ENCODE data around the gene ASCL2. TPM values are rescaled to one million over a fixed set of nuclear protein-coding genes. Genes with fewer than 3 reads are reported as not detected.

Gene ASCL2
- total RNA-seq, 1 experiment from 2014 or later = not detected

GRCh38 chr11:2266586-2267305 is 3.6 kb downstream of the ASCL2 start:
- H3K27me3 ChIP-seq (ENCODE audit: low read length) = no peaks in the 10 kb centered on the region
- no peak overlapping the region for H3K4me2 ChIP-seq (ENCODE audit: low read depth, low read length, poor library complexity, severe bottlenecking)
- H2AFZ ChIP-seq (ENCODE audit: low read length) = no peak overlapping the region
- no peaks in the 10 kb centered on the region for H4K20me1 ChIP-seq (ENCODE audit: insufficient read depth, low read depth, low read length)
- DNase-seq = no peak
- H3K9ac ChIP-seq (ENCODE audit: low read length) = no peak overlapping the region
- no peaks in the 10 kb centered on the region for H3K36me3 ChIP-seq (ENCODE audit: insufficient read depth, low read length)
- no peak overlapping the region for H3K27ac ChIP-seq (ENCODE audit: low read length)
- H3K4me3 ChIP-seq (ENCODE audit: low read length) = no peak overlapping the region
- no peaks in the 10 kb centered on the region for H3K9me2 ChIP-seq (replicated peaks; ENCODE audit: insufficient read depth, low read length)
- peaks cover 11% of the 10 kb centered on the region for H3K4me1 ChIP-seq (ENCODE audit: low read length)
- H3K79me2 ChIP-seq (ENCODE audit: low read length) = no peaks in the 10 kb centered on the region
- H3K9me3 ChIP-seq (ENCODE audit: low read length) = no peaks in the 10 kb centered on the region

- Histone ChIP-seq H3K27ac (ENCODE audit: low read length) (no peak overlapping the region), H3K9me3 (ENCODE audit: low read length) (no peaks in the 10 kb centered on the region), H3K9ac (ENCODE audit: low read length) (no peak overlapping the region), H3K36me3 (ENCODE audit: insufficient read depth, low read length) (no peaks in the 10 kb centered on the region), H2AFZ (ENCODE audit: low read length) (no peak overlapping the region), H3K27me3 (ENCODE audit: low read length) (no peaks in the 10 kb centered on the region), H3K79me2 (ENCODE audit: low read length) (no peaks in the 10 kb centered on the region), H3K9me2 (replicated peaks; ENCODE audit: insufficient read depth, low read length) (no peaks in the 10 kb centered on the region), H3K4me1 (ENCODE audit: low read length) (peaks cover 18% of the 10 kb centered on the region), H3K4me2 (ENCODE audit: low read depth, low read length, poor library complexity, severe bottlenecking) (peak overlapping the region; percentile 30), H3K4me3 (ENCODE audit: low read length) (no peak overlapping the region), H4K20me1 (ENCODE audit: insufficient read depth, low read depth, low read length) (no peaks in the 10 kb centered on the region)
- DNase-seq = no peak
These were observed 4.4 kb downstream of the ASCL2 start for GRCh38 chr11:2265854-2266585.

- Histone ChIP-seq H3K4me3 (ENCODE audit: low read length) (no peak overlapping the region), H3K79me2 (ENCODE audit: low read length) (no peaks in the 10 kb centered on the region), H3K4me2 (ENCODE audit: low read depth, low read length, poor library complexity, severe bottlenecking) (peak overlapping the region; percentile 30), H4K20me1 (ENCODE audit: insufficient read depth, low read depth, low read length) (no peaks in the 10 kb centered on the region), H3K9me2 (replicated peaks; ENCODE audit: insufficient read depth, low read length) (no peaks in the 10 kb centered on the region), H3K27me3 (ENCODE audit: low read length) (no peaks in the 10 kb centered on the region), H2AFZ (ENCODE audit: low read length) (no peak overlapping the region), H3K9me3 (ENCODE audit: low read length) (no peaks in the 10 kb centered on the region), H3K4me1 (ENCODE audit: low read length) (peaks cover 20% of the 10 kb centered on the region), H3K27ac (ENCODE audit: low read length) (no peak overlapping the region), H3K9ac (ENCODE audit: low read length) (no peak overlapping the region), H3K36me3 (ENCODE audit: insufficient read depth, low read length) (no peaks in the 10 kb centered on the region)
- DNase-seq = peak; percentile 79
These were observed 5.0 kb downstream of the ASCL2 start for GRCh38 chr11:2265396-2265795.

GRCh38 chr11:2264366-2265053 is 5.9 kb downstream of the ASCL2 start:
- Histone ChIP-seq H3K36me3 (ENCODE audit: insufficient read depth, low read length) (no peaks in the 10 kb centered on the region), H3K4me1 (ENCODE audit: low read length) (peaks cover 20% of the 10 kb centered on the region), H3K4me2 (ENCODE audit: low read depth, low read length, poor library complexity, severe bottlenecking) (no peak overlapping the region), H3K79me2 (ENCODE audit: low read length) (no peaks in the 10 kb centered on the region), H4K20me1 (ENCODE audit: insufficient read depth, low read depth, low read length) (no peaks in the 10 kb centered on the region), H3K4me3 (ENCODE audit: low read length) (no peak overlapping the region), H3K9me3 (ENCODE audit: low read length) (no peaks in the 10 kb centered on the region), H3K27ac (ENCODE audit: low read length) (no peak overlapping the region), H3K9ac (ENCODE audit: low read length) (no peak overlapping the region), H3K27me3 (ENCODE audit: low read length) (no peaks in the 10 kb centered on the region), H3K9me2 (replicated peaks; ENCODE audit: insufficient read depth, low read length) (no peaks in the 10 kb centered on the region), H2AFZ (ENCODE audit: low read length) (no peak overlapping the region)
- DNase-seq = no peak

- Histone ChIP-seq H3K4me1 (ENCODE audit: low read length) (peaks cover 20% of the 10 kb centered on the region), H3K9me2 (replicated peaks; ENCODE audit: insufficient read depth, low read length) (no peaks in the 10 kb centered on the region), H3K27ac (ENCODE audit: low read length) (no peak overlapping the region), H3K4me2 (ENCODE audit: low read depth, low read length, poor library complexity, severe bottlenecking) (no peak overlapping the region), H2AFZ (ENCODE audit: low read length) (no peak overlapping the region), H3K9ac (ENCODE audit: low read length) (no peak overlapping the region), H3K27me3 (ENCODE audit: low read length) (no peaks in the 10 kb centered on the region), H3K9me3 (ENCODE audit: low read length) (no peaks in the 10 kb centered on the region), H3K4me3 (ENCODE audit: low read length) (no peak overlapping the region), H3K79me2 (ENCODE audit: low read length) (no peaks in the 10 kb centered on the region), H4K20me1 (ENCODE audit: insufficient read depth, low read depth, low read length) (no peaks in the 10 kb centered on the region), H3K36me3 (ENCODE audit: insufficient read depth, low read length) (no peaks in the 10 kb centered on the region)
- DNase-seq = no peak
These were observed 6.5 kb downstream of the ASCL2 start for GRCh38 chr11:2263724-2264360.

- Histone ChIP-seq H3K36me3 (ENCODE audit: insufficient read depth, low read length) (no peaks in the 10 kb centered on the region), H3K9me2 (replicated peaks; ENCODE audit: insufficient read depth, low read length) (no peaks in the 10 kb centered on the region), H3K4me3 (ENCODE audit: low read length) (no peak overlapping the region), H3K9me3 (ENCODE audit: low read length) (no peaks in the 10 kb centered on the region), H3K9ac (ENCODE audit: low read length) (no peak overlapping the region), H4K20me1 (ENCODE audit: insufficient read depth, low read depth, low read length) (no peaks in the 10 kb centered on the region), H3K27ac (ENCODE audit: low read length) (no peak overlapping the region), H3K4me1 (ENCODE audit: low read length) (peaks cover 20% of the 10 kb centered on the region), H3K4me2 (ENCODE audit: low read depth, low read length, poor library complexity, severe bottlenecking) (no peak overlapping the region), H3K27me3 (ENCODE audit: low read length) (no peaks in the 10 kb centered on the region), H2AFZ (ENCODE audit: low read length) (no peak overlapping the region), H3K79me2 (ENCODE audit: low read length) (no peaks in the 10 kb centered on the region)
- no peak for DNase-seq
These were observed 7.3 kb downstream of the ASCL2 start for GRCh38 chr11:2263071-2263565.

- no peaks in the 10 kb centered on the region for H3K79me2 ChIP-seq (ENCODE audit: low read length)
- H3K9ac ChIP-seq (ENCODE audit: low read length) = no peak overlapping the region
- no peaks in the 10 kb centered on the region for H4K20me1 ChIP-seq (ENCODE audit: insufficient read depth, low read depth, low read length)
- H3K27me3 ChIP-seq (ENCODE audit: low read length) = no peaks in the 10 kb centered on the region
- no peak overlapping the region for H3K27ac ChIP-seq (ENCODE audit: low read length)
- H3K9me2 ChIP-seq (replicated peaks; ENCODE audit: insufficient read depth, low read length) = no peaks in the 10 kb centered on the region
- H3K4me1 ChIP-seq (ENCODE audit: low read length) = peaks cover 20% of the 10 kb centered on the region
- H3K36me3 ChIP-seq (ENCODE audit: insufficient read depth, low read length) = no peaks in the 10 kb centered on the region
- H3K4me3 ChIP-seq (ENCODE audit: low read length) = no peak overlapping the region
- H3K9me3 ChIP-seq (ENCODE audit: low read length) = no peaks in the 10 kb centered on the region
- H2AFZ ChIP-seq (ENCODE audit: low read length) = no peak overlapping the region
- no peak overlapping the region for H3K4me2 ChIP-seq (ENCODE audit: low read depth, low read length, poor library complexity, severe bottlenecking)
- no peak for DNase-seq
These were observed 7.9 kb downstream of the ASCL2 start for GRCh38 chr11:2262301-2263070.

All from Karpas-422 (cell line).